Measurements from ENCODE around the gene ARHGAP42.
A peak's percentile ranks its signal among the peaks of the same experiment; 100 is the strongest.
"Not testable (repeated sequence)": the region's sequence is repeated elsewhere in the genome, so short reads cannot be mapped to it uniquely, and the experiment has no call there.

Gene ARHGAP42

DNA sequence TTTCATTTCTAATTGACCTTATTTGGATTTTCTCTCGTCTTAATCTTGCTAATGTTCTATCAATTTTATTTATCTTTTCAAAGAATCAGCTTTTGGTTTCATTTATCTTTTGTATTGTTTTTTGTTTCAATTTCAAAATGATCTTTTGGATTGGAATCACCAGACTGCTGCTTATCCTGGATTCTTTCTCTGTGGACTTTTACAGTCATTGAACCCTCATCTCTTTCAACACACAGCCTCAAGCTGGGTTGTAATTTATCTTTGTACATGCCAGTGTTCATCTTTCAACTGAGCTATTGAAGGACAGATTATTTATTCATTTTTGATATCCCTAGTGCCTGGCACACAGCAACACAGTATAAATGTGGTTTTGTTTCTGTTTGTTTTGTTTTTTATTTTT lies 195.9 kb downstream of the ARHGAP42 start:
- no peak for DNase-seq

DNA sequence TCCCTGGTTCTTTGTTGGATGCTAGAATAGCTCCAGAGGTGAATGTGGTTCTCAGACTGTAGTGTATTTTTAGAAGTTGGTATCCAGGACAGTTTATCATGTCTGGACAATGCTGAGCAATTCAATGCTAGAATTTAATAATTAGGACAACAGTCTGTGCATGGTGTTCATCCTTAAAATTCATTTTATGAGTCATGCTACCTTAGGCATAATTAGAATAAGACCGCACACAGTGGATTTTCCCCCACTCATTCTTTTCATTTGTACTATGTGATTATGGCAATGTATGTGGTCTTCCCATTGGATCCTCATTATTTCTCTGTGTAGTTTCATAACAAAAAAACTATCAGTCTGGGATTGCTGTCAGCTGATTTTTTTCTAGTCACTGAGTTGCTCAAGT lies 196.7 kb downstream of the ARHGAP42 start:
- peak; percentile 64 for DNase-seq

DNA sequence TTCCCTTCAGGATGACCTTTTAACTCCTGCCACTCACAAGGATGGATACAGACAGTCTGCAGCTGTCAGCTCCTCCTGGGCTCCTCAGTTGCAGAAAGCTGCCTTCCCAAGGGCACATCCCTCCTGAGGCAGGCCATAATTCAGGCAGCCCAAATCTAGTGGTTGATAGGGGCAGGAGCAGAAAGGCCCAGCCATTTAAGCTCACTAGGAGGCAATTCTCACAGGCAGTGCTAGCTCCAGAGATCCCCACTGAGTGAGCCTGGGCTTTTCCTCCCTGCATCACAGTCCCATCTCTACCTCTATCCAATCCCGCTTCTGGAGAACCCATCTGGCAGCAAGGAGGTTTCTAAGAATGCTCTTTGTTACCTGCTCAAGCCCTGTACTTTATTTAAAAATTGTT lies 200.6 kb downstream of the ARHGAP42 start:
- no peak for DNase-seq

DNA sequence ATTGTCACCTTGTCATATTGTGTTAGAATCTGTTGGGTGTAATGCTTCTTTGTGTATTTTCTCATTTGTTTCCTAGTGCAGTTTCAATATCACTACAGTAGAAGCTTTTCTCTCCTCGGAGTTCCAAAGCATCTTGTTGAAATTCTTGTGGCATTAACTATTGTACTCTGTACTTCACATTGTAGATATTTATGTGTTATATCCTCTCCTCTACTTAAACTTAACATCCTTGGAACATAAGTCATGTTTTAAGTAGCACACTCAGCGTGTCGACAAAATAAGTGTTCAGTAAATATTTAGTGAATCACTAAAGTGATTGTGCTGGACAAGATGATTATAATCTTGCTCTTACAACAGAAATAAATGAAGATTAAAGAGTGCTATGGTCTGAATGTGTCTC lies 201.7 kb downstream of the ARHGAP42 start:
- peak; percentile 55 for DNase-seq

DNA sequence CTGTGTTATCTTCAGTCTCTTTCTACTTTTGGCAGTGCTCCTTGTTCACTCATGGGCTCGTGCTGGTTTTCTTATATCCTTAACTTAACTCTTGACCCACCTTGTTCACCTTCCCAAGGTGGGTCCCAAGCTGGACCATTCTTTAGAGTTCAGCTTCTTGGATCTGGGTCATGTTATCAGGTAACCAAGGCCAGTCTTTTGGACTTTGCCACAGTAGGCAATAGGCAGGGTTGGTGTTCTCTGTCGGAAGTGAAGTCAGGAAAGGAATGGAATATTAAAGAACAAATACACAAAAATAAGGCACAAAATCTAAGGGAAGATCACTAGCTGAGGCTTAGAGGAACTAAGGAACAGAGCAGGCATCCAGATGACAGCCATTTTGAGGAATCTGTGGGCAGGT lies 202.7 kb downstream of the ARHGAP42 start:
- no peak for DNase-seq

DNA sequence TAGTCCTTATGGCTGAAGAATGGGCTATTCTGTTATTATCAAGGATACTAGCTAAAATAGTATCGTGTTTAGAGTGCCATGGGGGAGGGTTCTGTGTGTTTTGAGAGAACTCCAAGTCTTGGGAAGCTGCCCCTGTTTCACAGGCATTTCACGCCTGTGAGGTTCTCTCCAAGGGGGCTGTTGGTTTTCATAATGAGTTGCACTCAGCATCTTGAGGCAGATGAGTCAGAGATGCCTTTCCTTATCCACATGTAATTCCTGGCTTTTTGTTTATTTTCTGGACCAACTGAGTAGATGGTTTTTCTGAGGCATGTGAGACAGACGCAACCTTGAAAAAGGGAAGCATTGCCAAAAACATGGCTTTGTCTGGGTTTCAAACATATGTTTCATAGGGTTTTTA lies 203.7 kb downstream of the ARHGAP42 start:
- peak; percentile 99 for DNase-seq

DNA sequence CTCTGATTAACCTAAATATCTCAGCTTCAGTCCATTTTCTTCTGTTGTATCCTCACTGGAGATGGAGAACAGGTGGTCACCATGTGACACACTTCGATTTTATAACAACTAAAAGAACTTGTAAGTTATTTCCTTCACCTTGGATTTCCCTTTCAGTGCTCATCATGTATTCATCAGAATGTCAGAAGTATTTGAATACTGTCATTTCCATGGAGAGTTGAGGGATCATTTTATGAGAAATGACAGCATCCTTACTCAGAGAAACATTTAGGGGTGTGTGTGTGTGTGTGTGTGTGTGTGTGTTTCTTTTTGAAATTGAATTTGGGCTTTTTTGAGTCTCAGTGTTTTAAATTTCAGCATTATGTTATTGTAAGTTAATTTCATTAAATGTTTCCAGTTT lies 205.8 kb downstream of the ARHGAP42 start:
- DNase-seq: no peak

DNA sequence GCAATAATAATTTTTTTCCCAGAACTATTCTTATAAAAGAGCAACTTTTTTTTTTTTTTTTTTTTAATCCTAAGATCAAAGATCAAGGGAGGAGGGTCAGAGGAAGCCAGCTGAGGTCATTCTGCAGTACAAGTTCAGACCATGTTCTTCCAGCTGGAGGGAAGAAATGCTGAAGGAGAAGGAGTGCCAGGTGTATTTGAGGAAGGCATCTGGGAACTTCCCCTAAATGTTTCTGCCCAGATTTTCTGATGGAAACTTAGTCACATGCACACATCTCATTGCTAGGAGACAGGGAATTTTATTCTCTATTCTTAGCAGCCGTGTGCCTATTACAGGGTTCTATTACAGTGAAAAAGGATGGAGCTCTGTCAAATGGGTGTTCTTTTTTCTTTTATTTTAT lies 208.4 kb downstream of the ARHGAP42 start:
- DNase-seq: no peak

DNA sequence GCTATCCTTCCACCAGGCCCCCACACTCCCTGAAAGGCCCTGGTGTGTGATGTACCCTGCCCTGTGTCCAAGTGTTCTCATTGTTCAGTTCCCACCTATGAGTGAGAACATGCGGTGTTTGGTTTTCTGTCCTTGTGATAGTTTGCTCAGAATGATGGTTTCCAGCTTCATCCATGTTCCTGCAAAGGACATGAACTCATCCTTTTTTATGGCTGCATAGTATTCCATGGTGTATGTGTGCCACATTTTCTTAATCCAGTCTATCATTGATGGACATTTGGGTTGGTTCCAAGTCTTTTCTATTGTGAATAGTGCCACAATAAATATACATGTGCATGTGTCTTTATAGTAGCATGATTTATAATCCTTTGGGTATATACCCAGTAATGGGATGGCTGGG lies 208.9 kb downstream of the ARHGAP42 start:
- not testable (repeated sequence) for DNase-seq

DNA sequence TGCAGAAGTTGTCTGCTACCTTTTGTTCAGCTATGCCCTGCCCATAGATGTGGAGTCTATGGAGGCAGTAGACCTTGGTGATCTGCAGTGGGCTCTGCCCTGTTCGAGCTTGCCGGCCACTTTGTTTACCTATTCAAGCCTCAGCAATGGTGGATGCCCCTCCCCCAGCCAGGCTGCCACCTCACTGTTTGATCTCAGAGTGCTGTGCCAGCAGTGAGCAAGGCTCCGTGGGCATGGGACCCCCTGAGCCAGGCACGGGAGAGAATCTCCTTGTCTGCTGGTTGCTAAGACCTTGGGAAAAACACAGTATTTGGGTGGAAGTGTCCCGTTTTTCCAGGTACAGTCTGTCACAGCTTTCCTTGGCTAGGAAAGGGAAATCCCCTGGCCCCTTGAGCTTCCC lies 214.4 kb downstream of the ARHGAP42 start:
- DNase-seq: not testable (repeated sequence)

DNA sequence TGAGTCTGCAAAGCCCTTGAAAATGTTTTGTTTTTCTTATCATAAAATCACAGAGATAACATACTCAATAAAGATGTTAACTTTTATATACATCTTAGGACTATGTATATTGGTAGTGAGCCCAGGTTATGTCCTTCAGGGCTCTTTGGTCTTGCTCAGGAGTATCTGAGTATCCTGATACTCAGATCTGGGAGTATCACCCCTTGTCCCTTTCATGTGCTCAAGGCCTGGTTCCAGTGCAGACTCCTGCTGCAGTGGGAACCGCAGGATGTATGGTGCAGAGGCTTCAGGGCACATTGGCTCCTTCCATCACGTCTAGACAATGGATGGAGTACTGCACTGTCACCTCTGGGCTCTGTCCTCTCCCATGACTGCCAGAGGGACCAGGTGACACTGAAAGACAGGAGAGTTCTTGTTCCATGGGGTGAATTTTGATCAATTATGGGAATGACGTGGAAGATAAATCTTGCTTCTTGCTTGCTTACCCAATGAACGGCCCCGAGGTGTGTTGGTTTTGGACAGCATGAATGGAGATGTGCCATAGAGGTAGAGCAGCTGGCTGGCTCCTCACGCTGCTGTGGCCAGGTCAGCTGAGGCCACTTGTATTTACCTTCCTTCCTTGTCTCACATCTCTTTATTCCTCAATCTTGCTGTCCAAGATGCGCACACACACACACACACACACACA lies 215.5 kb downstream of the ARHGAP42 start:
- DNase-seq: no peak

DNA sequence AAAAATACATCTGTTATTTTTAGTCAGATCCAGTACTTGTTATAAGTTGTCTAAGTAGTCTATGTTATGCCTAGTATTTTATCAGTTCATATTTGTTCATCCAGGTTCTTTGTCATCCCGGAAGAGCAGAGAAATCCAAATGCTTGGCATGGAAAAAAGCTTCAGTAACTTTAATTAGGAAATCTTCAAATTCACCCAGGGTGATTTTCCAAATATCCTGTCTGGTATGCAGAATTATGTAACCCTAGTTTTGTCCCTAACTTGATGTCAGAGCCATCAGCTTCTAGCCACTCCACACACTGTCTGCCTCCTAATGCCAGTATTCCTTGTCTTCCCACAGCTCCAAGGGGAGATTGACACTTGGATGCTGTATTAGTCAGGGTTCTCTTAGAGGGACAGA lies 216.2 kb downstream of the ARHGAP42 start:
- DNase-seq: no peak

DNA sequence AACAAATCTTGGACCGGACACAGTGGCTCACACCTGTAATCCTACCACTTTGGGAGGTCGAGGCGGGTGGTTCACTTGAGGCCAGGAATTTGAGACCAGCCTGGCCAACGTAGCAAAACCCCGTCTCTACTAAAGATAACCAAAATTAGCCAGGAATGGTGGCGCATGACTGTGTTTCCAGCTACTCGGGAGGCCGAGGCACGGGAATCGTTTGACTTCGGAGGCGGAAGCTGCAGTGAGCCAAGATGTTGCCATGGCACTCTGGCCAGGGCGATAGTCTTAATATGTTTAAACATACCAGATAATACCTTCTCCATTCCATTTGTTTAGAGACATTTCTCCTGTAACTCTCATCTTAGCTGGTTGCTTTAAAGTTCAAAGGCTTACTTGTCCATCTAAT lies 218.6 kb downstream of the ARHGAP42 start:
- no peak for DNase-seq

DNA sequence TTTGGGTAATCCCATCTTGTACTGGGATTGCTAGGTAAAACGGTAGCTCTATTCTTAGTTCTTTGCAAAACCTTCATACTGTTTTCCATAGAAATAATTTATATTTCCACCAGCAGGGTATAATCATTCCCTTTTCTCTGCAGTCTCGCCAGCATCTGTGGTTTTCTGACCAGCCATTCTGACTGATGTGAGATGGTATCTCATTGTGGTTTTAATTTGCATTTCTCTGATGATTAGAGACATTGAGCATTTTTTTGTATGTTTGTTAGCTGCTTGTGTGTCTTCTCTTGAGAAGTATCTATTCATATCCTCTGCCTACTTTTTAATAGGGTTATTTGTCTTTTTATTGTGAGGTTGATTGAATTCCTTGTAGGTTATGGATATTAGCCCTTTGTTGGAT lies 221.7 kb downstream of the ARHGAP42 start:
- DNase-seq: peak; percentile 87

DNA sequence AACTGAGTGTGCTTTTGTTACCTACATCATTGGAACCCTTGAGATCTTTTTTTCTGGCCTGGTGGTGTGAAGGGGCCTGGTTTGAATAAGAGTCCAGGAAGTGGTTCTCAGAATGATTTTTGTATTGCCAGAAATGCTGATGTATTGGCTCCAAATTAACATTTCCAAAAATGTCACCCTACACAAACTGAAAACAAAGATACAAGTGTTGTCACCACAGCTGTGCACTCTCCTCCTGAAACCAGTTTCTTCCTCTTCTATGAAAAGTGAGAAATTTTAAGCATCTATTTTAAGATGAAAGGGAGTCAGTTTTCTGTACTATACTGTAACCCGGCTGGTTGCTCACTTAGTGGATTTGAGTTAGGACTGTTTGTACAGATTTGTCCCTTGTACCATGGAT lies 223.7 kb downstream of the ARHGAP42 start:
- DNase-seq: no peak

DNA sequence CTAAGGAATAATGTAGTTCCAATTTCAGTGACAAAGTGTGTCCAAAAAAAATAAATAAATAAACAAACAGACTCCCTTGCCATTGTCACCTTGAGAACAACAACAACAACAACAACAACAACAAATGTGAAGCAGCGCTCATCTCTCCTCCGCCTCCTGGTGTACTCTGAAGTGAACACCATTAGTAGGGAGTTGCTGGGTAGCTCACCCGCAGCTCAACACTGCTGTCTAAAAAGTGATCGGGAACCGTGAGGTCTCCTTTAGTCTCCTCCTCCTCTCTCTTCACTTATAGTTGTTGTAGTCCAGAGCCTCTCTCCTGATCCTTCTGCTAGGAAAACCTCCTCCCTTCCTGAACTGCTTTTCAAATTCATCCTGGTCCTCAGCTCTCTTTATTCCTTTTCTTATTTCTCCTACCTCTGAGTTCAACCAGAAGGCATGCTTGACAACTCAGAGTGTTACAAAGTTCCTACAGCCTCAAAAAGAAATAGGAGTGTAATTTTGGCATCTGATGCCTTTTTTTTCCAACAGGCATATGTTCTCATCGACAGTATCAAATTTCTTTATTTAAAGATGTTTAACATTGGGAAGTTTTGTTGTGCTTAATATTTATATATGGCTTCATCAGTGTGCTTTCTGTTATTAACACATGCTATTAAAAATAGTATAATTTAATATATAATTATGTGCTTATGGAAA lies 227.5 kb downstream of the ARHGAP42 start:
- no peak for DNase-seq

DNA sequence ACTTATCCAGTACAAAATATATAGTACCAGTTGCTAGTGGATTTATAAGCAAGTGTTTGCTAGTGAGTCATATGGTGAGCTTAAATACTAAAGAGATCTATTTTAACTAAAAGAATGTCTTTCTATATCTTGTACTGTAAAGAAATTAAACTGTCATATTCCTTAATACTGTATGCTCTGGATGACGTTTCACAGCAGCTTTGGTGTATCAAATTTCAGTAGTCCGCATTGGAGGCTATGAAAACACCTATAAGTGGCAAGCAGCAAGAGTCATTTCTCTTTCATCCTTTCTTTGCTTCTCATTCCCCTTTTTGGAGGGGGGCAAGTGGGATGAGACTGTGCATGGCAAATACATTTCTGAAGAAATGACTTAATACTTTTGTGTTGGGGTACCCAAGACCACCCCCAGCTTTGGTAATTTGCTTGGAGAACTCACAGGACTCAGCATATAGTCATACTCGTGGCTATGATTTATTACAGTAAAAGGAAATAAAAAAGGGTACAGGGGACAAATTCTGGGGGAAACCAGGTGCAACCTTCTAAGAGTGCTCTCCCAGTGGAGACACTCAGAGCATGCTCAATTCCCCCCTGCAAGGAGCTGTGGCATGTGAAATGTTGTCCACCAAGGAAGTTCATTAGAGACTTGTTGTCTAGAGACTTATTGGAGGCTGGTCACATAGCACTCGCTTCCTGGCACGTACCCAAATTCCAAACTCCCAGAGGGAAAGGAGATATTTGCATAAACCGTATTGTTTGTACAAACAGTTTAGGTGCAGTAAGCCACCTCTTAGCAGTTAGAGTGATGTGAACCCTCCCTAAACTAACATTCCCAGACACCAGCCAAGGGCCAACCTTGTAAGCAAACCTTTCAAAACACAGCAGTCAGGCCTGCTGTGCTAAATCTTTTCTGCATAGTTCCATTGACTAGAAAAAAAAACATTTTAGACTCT lies 231.7 kb downstream of the ARHGAP42 start:
- DNase-seq: peak; percentile 33

DNA sequence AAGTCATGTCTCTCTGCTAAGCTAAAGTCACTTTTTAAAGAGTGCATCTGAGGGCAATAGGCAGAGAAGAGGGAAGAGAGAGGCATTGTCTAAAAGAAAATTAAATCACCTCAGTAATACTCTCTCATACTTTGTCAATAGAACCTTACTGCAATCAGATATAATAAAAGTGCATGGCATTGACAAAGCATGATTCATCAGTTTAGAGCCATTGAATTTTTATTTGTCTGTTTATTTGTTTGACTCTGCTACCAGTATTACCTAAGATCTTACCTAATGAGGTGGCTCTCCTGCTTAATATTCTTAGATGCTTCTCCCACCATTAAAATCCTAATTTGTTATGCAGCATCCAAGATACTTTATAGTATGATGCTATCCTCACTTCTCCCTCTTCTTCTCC lies 233.5 kb downstream of the ARHGAP42 start:
- DNase-seq: no peak

DNA sequence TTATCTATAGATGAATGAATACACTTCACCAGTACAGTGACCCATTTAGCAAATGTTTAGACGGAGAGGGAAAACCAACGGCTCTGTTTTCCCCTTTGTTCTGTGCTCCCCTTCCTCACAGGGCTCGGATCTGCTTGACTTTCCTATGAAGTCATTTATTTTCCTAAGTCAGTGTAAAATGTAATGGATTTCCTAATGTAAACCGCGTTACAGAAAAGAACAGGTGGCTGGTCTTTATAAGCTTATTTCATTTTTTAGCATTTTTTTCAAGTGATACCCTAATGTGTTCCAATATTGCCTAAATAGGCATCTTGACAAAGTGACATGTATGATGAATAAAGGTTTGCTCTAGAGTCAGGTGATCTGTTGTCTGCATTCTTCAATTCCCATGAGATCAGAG lies 235.0 kb downstream of the ARHGAP42 start:
- no peak for DNase-seq

DNA sequence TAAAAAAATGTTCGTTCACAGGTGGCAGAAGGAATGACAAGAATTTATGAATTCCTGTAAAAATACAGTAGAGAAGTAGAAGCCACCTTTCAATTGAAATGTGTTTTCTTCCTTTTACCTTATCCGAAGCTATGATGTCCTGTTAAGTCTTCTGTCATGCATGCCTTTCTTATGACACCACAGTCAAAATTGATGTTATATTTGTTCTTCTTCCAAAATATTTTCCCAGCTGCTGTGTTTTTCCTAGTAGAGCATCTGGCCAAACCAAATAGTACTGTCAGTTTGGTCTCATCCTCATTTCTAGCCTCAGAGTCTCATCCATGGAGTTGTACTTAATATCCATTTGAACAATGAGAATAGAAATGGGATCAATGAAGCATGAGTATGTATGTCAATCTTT lies 236.5 kb downstream of the ARHGAP42 start:
- DNase-seq: peak; percentile 77

DNA sequence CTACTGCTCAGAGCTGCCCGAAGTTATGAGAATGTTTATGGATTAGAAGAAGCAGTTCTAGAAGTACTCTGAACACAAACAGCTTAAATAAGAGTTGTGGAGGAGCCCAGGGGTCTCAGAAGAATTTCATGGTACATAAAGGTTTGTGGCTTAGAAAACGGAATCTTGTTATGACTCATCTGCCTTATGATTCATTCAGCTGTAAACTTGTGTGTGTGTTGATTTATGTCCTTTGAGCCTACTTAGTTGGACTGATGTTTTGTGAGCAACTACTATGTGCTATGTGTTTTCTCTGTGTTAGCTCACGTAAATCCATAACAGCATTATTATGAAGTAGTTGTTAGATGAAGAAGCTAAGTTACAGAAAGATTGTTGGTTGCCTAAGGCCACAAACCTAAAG lies 238.8 kb downstream of the ARHGAP42 start:
- peak; percentile 77 for DNase-seq

DNA sequence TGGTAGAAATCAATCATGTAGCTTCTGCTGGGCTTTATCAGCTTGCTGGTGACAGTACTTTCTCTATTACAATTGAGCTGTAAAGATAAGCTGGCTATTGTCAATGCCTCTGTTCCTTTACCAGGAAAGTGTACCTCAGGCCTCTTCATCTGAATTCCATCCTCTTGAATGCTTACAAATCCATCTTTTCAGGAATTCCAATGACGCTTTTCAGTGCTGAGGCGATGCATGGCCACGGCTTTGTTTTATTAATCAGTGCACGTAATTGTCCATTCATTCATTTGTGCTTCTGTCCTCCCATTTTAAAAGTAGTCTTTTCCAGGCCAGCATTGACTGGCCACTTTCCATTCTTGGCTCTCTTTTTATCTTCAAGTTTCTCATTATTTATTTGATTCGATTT lies 240.5 kb downstream of the ARHGAP42 start:
- DNase-seq: no peak

DNA sequence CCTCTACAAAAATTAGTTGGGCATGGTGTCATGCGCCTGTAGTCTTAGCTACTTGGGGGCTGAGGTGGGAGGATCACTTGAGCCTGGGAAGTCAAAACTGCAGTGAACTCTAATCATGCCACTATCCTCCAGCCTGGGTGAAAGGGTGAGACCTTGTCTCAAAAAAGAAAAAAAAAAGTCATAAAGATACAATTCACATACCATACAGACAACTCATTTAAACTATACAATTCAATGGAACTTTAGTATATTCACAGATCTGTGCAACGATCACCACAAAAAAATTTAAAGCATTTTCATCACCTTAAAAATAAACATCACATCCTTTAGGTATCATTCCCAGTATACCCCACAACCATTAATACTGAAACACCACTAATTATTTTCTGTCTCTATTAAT lies 241.3 kb downstream of the ARHGAP42 start:
- peak; percentile 11 for DNase-seq
